SH-SY5Y (cell line): ENCODE results near the gene FLYWCH1.

Experiments used
- GATA2 ChIP-seq: IDR thresholded peaks from 2 replicates; pipeline ENCODE4 v1.6.1; 2011; ENCODE audit warnings: mild to moderate bottlenecking, low read depth, low read length
- GATA3 ChIP-seq: IDR thresholded peaks from 2 replicates; pipeline ENCODE4 v1.6.1; 2011; ENCODE audit warnings: low read depth, mild to moderate bottlenecking, low read length, moderate library complexity

DNA sequence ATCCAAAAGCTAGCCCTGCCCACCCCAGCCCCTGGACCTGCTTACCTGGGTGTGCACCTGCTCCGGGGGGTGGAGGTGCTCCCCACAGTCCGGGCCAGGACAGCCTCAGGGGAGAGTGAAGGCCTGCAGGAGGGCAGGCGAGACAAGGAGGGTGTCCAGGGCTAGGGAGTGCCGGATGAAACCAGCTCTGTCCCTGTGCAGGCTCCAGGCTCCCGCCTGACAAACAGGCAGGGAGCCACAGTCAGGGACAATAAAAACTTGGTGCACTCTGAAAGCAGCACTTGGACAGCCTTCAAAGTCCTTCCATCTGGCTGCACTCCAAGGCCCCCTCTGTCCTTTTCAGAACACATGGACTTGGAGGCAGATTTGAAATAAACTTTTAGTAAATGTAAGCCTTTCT, 61.4 kb downstream of the FLYWCH1 start:
- TF ChIP-seq GATA2, result no peak
- no peak for TF ChIP-seq GATA3
